Vagina (tissue), 2 donors: ENCODE data around the gene FABP1.

ENCODE experiments used
- POLR2AphosphoS5 ChIP-seq, 2 donors: sonication (generic); formaldehyde crosslinking; IDR thresholded peaks; one replicate each; pipeline ENCODE4 v1.9.0; 2017; ENCODE audit warnings: antibody characterized with exemption in 2 of 2, mild to moderate bottlenecking in 2 of 2, low read depth in 1 of 2; ENCODE audit not compliant: insufficient read depth in 1 of 2
- TF ChIP-seq, protein P1 (sequence below), 3 experiments: fragments of 450-650 bp in 2 of 3; fragments of 200-600 bp in 1 of 3; sonication (generic) in 1 of 3; IDR thresholded peaks; one replicate each; pipeline ENCODE4 v1.5.1; 2017 to 2019; ENCODE audit warnings: antibody characterized with exemption in 3 of 3, mild to moderate bottlenecking in 2 of 3, moderate library complexity in 2 of 3

GRCh38 chr2:88131201-88131998, 3.5 kb upstream of the FABP1 start:
- TF ChIP-seq, protein P1, sequence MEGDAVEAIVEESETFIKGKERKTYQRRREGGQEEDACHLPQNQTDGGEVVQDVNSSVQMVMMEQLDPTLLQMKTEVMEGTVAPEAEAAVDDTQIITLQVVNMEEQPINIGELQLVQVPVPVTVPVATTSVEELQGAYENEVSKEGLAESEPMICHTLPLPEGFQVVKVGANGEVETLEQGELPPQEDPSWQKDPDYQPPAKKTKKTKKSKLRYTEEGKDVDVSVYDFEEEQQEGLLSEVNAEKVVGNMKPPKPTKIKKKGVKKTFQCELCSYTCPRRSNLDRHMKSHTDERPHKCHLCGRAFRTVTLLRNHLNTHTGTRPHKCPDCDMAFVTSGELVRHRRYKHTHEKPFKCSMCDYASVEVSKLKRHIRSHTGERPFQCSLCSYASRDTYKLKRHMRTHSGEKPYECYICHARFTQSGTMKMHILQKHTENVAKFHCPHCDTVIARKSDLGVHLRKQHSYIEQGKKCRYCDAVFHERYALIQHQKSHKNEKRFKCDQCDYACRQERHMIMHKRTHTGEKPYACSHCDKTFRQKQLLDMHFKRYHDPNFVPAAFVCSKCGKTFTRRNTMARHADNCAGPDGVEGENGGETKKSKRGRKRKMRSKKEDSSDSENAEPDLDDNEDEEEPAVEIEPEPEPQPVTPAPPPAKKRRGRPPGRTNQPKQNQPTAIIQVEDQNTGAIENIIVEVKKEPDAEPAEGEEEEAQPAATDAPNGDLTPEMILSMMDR (IDR thresholded peaks at IDR 0.05) = no peak
- TF ChIP-seq POLR2AphosphoS5 (IDR thresholded peaks at IDR 0.05; ENCODE audit: insufficient read depth in 1 of 2, low read depth in 1 of 2) = no peak
